Smooth muscle cell (in vitro differentiated cells): ENCODE results near the gene NCMAP. TPM values are rescaled to one million over a fixed set of nuclear protein-coding genes. Genes with fewer than 3 reads are reported as not detected.

Source experiments
- DNase-seq: peaks from one replicate; lab custom pipeline; 2025; ENCODE audit not compliant: unreplicated experiment; lab: John Stamatoyannopoulos, UW
- H2AFZ ChIP-seq: fragments of 200-600 bp; sonication (generic); 2 replicates; pipeline ENCODE4 v1.6.0; 2016; ENCODE audit warnings: antibody characterized with exemption, low read depth, mild to moderate bottlenecking
- H3F3A ChIP-seq: fragments of 200-600 bp; sonication (generic); 2 replicates; pipeline ENCODE4 v1.6.0; 2017; ENCODE audit warnings: antibody characterized with exemption, low read depth
- H3K27ac ChIP-seq: fragments of 200-600 bp; sonication (generic); 2 replicates; pipeline ENCODE4 v1.5.1; 2016; ENCODE audit warnings: low read depth, mild to moderate bottlenecking
- H3K27me3 ChIP-seq: fragments of 200-600 bp; sonication (generic); 2 replicates; pipeline ENCODE4 v1.6.1; 2016; ENCODE audit warnings: low read depth, mild to moderate bottlenecking
- H3K36me3 ChIP-seq: fragments of 200-600 bp; sonication (generic); 2 replicates; pipeline ENCODE4 v1.5.1; 2016; ENCODE audit warnings: low read depth
- H3K4me1 ChIP-seq: fragments of 200-600 bp; sonication (generic); 2 replicates; pipeline ENCODE4 v1.5.1; 2016; ENCODE audit warnings: low read depth
- H3K4me2 ChIP-seq: fragments of 200-600 bp; sonication (generic); 2 replicates; pipeline ENCODE4 v1.6.0; 2016; ENCODE audit warnings: mild to moderate bottlenecking
- H3K4me3 ChIP-seq: fragments of 200-600 bp; sonication (generic); 2 replicates; pipeline ENCODE4 v1.5.1; 2016; ENCODE audit warnings: mild to moderate bottlenecking
- H3K79me2 ChIP-seq: fragments of 200-600 bp; sonication (generic); 2 replicates; pipeline ENCODE4 v1.6.0; 2016; ENCODE audit warnings: low read depth, mild to moderate bottlenecking
- H3K9ac ChIP-seq: fragments of 200-600 bp; sonication (generic); 2 replicates; pipeline ENCODE4 v1.6.0; 2016; ENCODE audit warnings: low read depth
- H3K9me3 ChIP-seq: fragments of 200-600 bp; sonication (generic); replicated peaks from 2 replicates; pipeline ENCODE4 v1.5.1; 2016; ENCODE audit warnings: low read depth
- H4K20me1 ChIP-seq: fragments of 200-600 bp; sonication (generic); 2 replicates; pipeline ENCODE4 v1.6.0; 2016; ENCODE audit warnings: low read depth
- CTCF ChIP-seq: fragments of 200-600 bp; sonication (generic); IDR thresholded peaks from 2 replicates; pipeline ENCODE4 v1.5.1; 2017; ENCODE audit warnings: borderline replicate concordance, mild to moderate bottlenecking, antibody characterized with exemption; ENCODE audit not compliant: insufficient read depth, poor library complexity, severe bottlenecking
- WGBS: methylation state at CpG from one replicate; pipeline ENCODE4 v1.1.7; 2016; ENCODE audit warnings: low lambda C conversion rate; 5-methylcytosine and 5-hydroxymethylcytosine counted together
- polyA plus RNA-seq: library from polyadenylated mRNA; unstranded; fragments of >200 nt; fragmentation: Nextera tagmentation; extraction: Ambion mirVana; gene quantifications from 2 replicates; pipeline ENCODE4 v1.2.1, GENCODE V29; 2016
- small RNA-seq: library from RNA; depleted of rRNA; stranded (forward); fragments of <200 nt; gene quantifications from one replicate; pipeline ENCODE3, GENCODE V24; 2014
- total RNA-seq: library from RNA; depleted of rRNA; stranded (reverse); fragments of >200 nt; gene quantifications from 2 replicates; pipeline ENCODE4 v1.2.3, GENCODE V29; 2014

Gene NCMAP
- total and polyA plus RNA-seq, 2 experiments from 2014 or later = not detected

GRCh38 chr1:24657781-24658180, 101.9 kb downstream of the NCMAP start:
- WGBS = 99% methylated on average over 3 of the region's 3 CpGs
- no peak overlapping the region for H3K27ac ChIP-seq
- H4K20me1 ChIP-seq = peaks cover 93% of the 10 kb centered on the region
- no peak overlapping the region for H3K9ac ChIP-seq
- no peak for DNase-seq
- H3K79me2 ChIP-seq = peaks cover 82% of the 10 kb centered on the region
- H3F3A ChIP-seq = peaks cover 11% of the 10 kb centered on the region
- no peak overlapping the region for H2AFZ ChIP-seq
- TF ChIP-seq CTCF = no peak
- no peaks in the 10 kb centered on the region for H3K27me3 ChIP-seq
- H3K4me1 ChIP-seq = no peaks in the 10 kb centered on the region
- peaks cover 62% of the 10 kb centered on the region for H3K36me3 ChIP-seq
- H3K4me3 ChIP-seq = no peak overlapping the region
- no peak overlapping the region for H3K4me2 ChIP-seq
- H3K9me3 ChIP-seq = no peaks in the 10 kb centered on the region

Small RNAs within 50 kb of the gene (small RNA-seq; reads per million reads assigned to genes)
- gene RF00019 = not detected

Other genes starting within 250 kb of the NCMAP start
- gene GRHL3, start 236.7 kb upstream of the NCMAP start, total RNA-seq = 5.6 and 10.5 TPM in 2 replicates
- gene GRHL3, start 236.7 kb upstream of the NCMAP start, polyA plus RNA-seq = 0.87 and 4.9 TPM in 2 replicates
- 4.2 and 6.8 TPM in 2 replicates for gene STPG1, start 142.3 kb upstream of the NCMAP start, total RNA-seq
- 4.9 and 7.6 TPM in 2 replicates for gene STPG1, start 142.3 kb upstream of the NCMAP start, polyA plus RNA-seq
- 17.2 and 22.5 TPM in 2 replicates for gene NIPAL3, start 140.3 kb upstream of the NCMAP start, total RNA-seq
- gene NIPAL3, start 140.3 kb upstream of the NCMAP start, polyA plus RNA-seq = 9.3 and 13.3 TPM in 2 replicates
- gene RCAN3, start 53.3 kb upstream of the NCMAP start, total RNA-seq = 15.7 and 20.0 TPM in 2 replicates
- gene RCAN3, start 53.3 kb upstream of the NCMAP start, polyA plus RNA-seq = 4.5 and 5.3 TPM in 2 replicates
- 53.8 and 70.1 TPM in 2 replicates for gene SRRM1, start 87.2 kb downstream of the NCMAP start, total RNA-seq
- gene SRRM1, start 87.2 kb downstream of the NCMAP start, polyA plus RNA-seq = 96.0 and 129 TPM in 2 replicates
- 389 and 417 TPM in 2 replicates for gene CLIC4, start 189.4 kb downstream of the NCMAP start, total RNA-seq
- 149 and 151 TPM in 2 replicates for gene CLIC4, start 189.4 kb downstream of the NCMAP start, polyA plus RNA-seq